ENCODE data around the gene CENPU. TPM values are rescaled to one million over a fixed set of nuclear protein-coding genes. Genes with fewer than 3 reads are reported as not detected.

The CENPU gene
- total and polyA plus RNA-seq, 12 donors = 0.62 to 4.6 (median 1.4) TPM

- Histone ChIP-seq H3K4me1 (peaks cover 13 to 79% (median 57%) of the 10 kb centered on the region in 9 donors), H3K27ac (peak overlapping the region in 2 of 10 donors; percentile 38 to 45), H3K9me3 (no peaks in the 10 kb centered on the region), H3K27me3 (no peaks in the 10 kb centered on the region), H3K36me3 (peaks cover 0 to 41% (median 0%) of the 10 kb centered on the region in 9 donors), H3K4me3 (no peak overlapping the region)
- ATAC-seq = no peak
- no peak for TF ChIP-seq CTCF (IDR thresholded peaks at IDR 0.05)
- 55 to 61% methylated on average over 6 of the region's 6 CpGs for WGBS, 2 donors
- DNase-seq = no peak
- intact Hi-C loops (cut with DNase I) = loop anchor here in 2 of 10 donors (5.0 kb wide), 2 partner anchors 66 to 231 kb away; no protein-coding TSS in a partner anchor
These were observed 17.7 kb upstream of the CENPU start for GRCh38 chr4:184751585-184751956.

- intact Hi-C loops (cut with DNase I) = loop anchor here in 2 of 10 donors (5.0 kb wide), 2 partner anchors 66 to 231 kb away; no protein-coding TSS in a partner anchor
- Histone ChIP-seq H3K36me3 (peaks cover 0 to 36% (median 0%) of the 10 kb centered on the region in 9 donors), H3K27ac (peak overlapping the region in 3 of 10 donors; percentile 31 to 45 (median 38)), H3K4me1 (peaks cover 13 to 81% (median 57%) of the 10 kb centered on the region in 9 donors), H3K4me3 (no peak overlapping the region), H3K9me3 (no peaks in the 10 kb centered on the region), H3K27me3 (no peaks in the 10 kb centered on the region)
- 41 to 47% methylated on average over 8 of the region's 8 CpGs for WGBS, 2 donors
- DNase-seq (no peak), ATAC-seq (peak in 1 of 8 donors; percentile 14)
- TF ChIP-seq CTCF (IDR thresholded peaks at IDR 0.05) = no peak
These were observed 17.2 kb upstream of the CENPU start for GRCh38 chr4:184750926-184751584.

DNA sequence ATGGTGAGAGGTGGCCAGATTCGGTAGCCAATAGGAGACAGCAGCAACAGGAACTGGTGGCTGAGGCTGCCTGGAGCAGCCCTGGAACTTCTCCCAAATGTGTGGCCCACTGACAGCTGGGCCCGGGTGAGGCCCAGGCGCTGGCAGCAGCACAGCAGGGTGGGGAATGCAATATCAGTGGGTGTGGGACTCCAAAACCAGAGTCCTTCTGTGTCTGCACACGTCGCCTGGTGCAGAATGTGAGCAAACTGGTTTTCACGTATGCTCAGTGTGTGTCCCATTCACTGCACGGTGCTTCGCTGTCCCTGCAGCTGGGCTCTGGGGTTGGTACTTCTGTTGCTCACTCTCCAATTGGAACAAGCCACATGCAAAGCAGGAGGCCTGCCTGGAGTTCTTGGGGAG is 14.4 kb upstream of the CENPU start:
- peak; percentile 30 to 69 (median 58) for ATAC-seq
- Histone ChIP-seq H3K4me1 (peaks cover 13 to 74% (median 50%) of the 10 kb centered on the region in 9 donors), H3K4me3 (no peak overlapping the region), H3K9me3 (no peaks in the 10 kb centered on the region), H3K36me3 (peaks cover 0 to 8% (median 0%) of the 10 kb centered on the region in 9 donors), H3K27me3 (no peaks in the 10 kb centered on the region), H3K27ac (peak overlapping the region in 8 of 10 donors; percentile 67 to 89 (median 86))
- intact Hi-C loops (cut with DNase I) = loop anchor here in 8 of 10 donors (5.0 to 10.0 kb wide), 7 partner anchors 69 to 347 kb away; partner anchors contain the start of genes ACSL1 (in 2 of the 8), CASP3 (in 1 of the 8) and PRIMPOL (in 1 of the 8)
- TF ChIP-seq CTCF (IDR thresholded peaks at IDR 0.05) = no peak
- 44 to 48% methylated on average over 8 of the region's 8 CpGs for WGBS, 2 donors
- DNase-seq = peak in 1 of 2 donors; percentile 65

GRCh38 chr4:184747034-184747830 is 13.3 kb upstream of the CENPU start:
- Histone ChIP-seq H3K27me3 (no peaks in the 10 kb centered on the region), H3K4me1 (peaks cover 13 to 65% (median 50%) of the 10 kb centered on the region in 9 donors), H3K9me3 (no peaks in the 10 kb centered on the region), H3K4me3 (no peak overlapping the region), H3K36me3 (no peaks in the 10 kb centered on the region), H3K27ac (peak overlapping the region; percentile 67 to 89 (median 82))
- TF ChIP-seq CTCF (IDR thresholded peaks at IDR 0.05) = no peak
- WGBS, 2 donors = 57 to 66% methylated on average over 4 of the region's 4 CpGs
- intact Hi-C loops (cut with DNase I) = loop anchor here in 8 of 10 donors (2.0 to 10.0 kb wide), 9 partner anchors 70 to 348 kb away; partner anchors contain the start of genes ACSL1 (in 2 of the 8), CASP3 (in 1 of the 8) and PRIMPOL (in 1 of the 8)
- DNase-seq (no peak), ATAC-seq (peak in 7 of 8 donors; percentile 4 to 50 (median 26))

Data from heart right ventricle (tissue), 16 donors.